MCF 10A (cell line): ENCODE data around the gene TP53BP2. TPM values are rescaled to one million over a fixed set of nuclear protein-coding genes. Genes with fewer than 3 reads are reported as not detected.
A peak's percentile ranks its signal among the peaks of the same experiment; 100 is the strongest.
"Not testable (repeated sequence)": the region's sequence is repeated elsewhere in the genome, so short reads cannot be mapped to it uniquely, and the experiment has no call there.

Experiments used
- Bru-seq: library from RNA; stranded (reverse); fragments of 400-500 nt; gene quantifications from one replicate; lab custom pipeline; 2021; lab: Mats Ljungman, UMichigan
- BruChase-seq, 2 experiments: library from RNA; stranded (reverse); fragments of 400-500 nt; gene quantifications; one replicate each; lab custom pipeline; 2021; lab: Mats Ljungman, UMichigan
- BruUV-seq: library from RNA; stranded (reverse); fragments of 400-500 nt; replicated peaks from 2 replicates; lab custom pipeline; 2021; lab: Mats Ljungman, UMichigan
- CTCF ChIA-PET: fragments of 300-600 bp; sonication (Branson Sonifier 250); formaldehyde crosslinking; extraction: SDS; loops from one replicate; lab custom pipeline; 2021; ENCODE audit warnings: antibody characterized with exemption, inconsistent platforms; lab: Yijun Ruan, JAX
- POLR2A ChIA-PET: fragments of 300-600, 350-650 bp; sonication (Branson Sonifier 250); formaldehyde crosslinking; extraction: SDS; loops from one replicate; lab custom pipeline; 2020; ENCODE audit warnings: antibody characterized with exemption, inconsistent platforms; lab: Yijun Ruan, JAX
- DNase-seq: peaks from one replicate; pipeline ENCODE4 v3.0.0-alpha.2; 2018; ENCODE audit not compliant: unreplicated experiment
- H3K27ac Mint-ChIP-seq: one replicate; pipeline ENCODE4 v1.8.0; 2022; ENCODE audit warnings: mild to moderate bottlenecking, low read depth, mixed read lengths; ENCODE audit not compliant: unreplicated experiment
- H3K27me3 Mint-ChIP-seq: one replicate; pipeline ENCODE4 v1.8.0; 2022; ENCODE audit warnings: mixed read lengths; ENCODE audit not compliant: insufficient read depth, unreplicated experiment
- H3K36me3 Mint-ChIP-seq: one replicate; pipeline ENCODE4 v1.8.0; 2022; ENCODE audit warnings: mild to moderate bottlenecking, moderate library complexity, mixed read lengths; ENCODE audit not compliant: insufficient read depth, unreplicated experiment
- H3K4me1 Mint-ChIP-seq: one replicate; pipeline ENCODE4 v1.8.0; 2022; ENCODE audit warnings: mixed read lengths; ENCODE audit not compliant: insufficient read depth, unreplicated experiment
- H3K4me3 Mint-ChIP-seq: one replicate; pipeline ENCODE4 v1.8.0; 2022; ENCODE audit warnings: mild to moderate bottlenecking, moderate library complexity, mixed read lengths; ENCODE audit not compliant: unreplicated experiment
- H3K9me3 Mint-ChIP-seq: one replicate; pipeline ENCODE4 v1.8.0; 2022; ENCODE audit warnings: mixed read lengths; ENCODE audit not compliant: unreplicated experiment
- intact Hi-C: fragments of 100-400 bp; cut with micrococcal nuclease; formaldehyde crosslinking; loops from 2 replicates; pipeline ENCODE4 v1.14.1; 2022
- long read RNA-seq: library from polyadenylated mRNA; stranded (forward); transcript quantifications from one replicate; pipeline ENCODE4 v2.0.0, GENCODE V29; 2022
- total RNA-seq: library from RNA; stranded (reverse); gene quantifications from 2 replicates; pipeline ENCODE4 v1.2.3, GENCODE V29; 2022
- TF ChIP-seq, protein P1 (sequence below): fragments of 200-600 bp; IDR thresholded peaks from one replicate; pipeline ENCODE4 v1.8.0; 2022; ENCODE audit warnings: antibody characterized with exemption, mild to moderate bottlenecking; ENCODE audit not compliant: unreplicated experiment

Gene TP53BP2
- total RNA-seq: 62.4 and 64.0 TPM in 2 replicates
- Bru-seq, nascent RNA: percentile 91 among the genes with signal in this experiment
- percentile 80 among the genes with signal in this experiment for BruChase-seq, experiment 1, labeled RNA remaining after a 6-hour chase
- BruChase-seq, experiment 2, labeled RNA remaining after a 2-hour chase: percentile 86 among the genes with signal in this experiment
- long read RNA-seq, full-length matches to known transcripts: 100 of 143 reads
- long read RNA-seq, partial matches to known transcripts: 15 of 143 reads
- long read RNA-seq, other reads (novel, unspliced or antisense): 28 of 143 reads

GRCh38 chr1:223845810-223846682 is at the start of gene TP53BP2:
TSS of gene TP53BP2 (minus strand) at chr1:223845947. CDS start at chr1:223845680, 267 bp downstream.
- H3K9me3 Mint-ChIP-seq: peaks cover 7% of the 10 kb centered on the region
- TF ChIP-seq, protein P1, sequence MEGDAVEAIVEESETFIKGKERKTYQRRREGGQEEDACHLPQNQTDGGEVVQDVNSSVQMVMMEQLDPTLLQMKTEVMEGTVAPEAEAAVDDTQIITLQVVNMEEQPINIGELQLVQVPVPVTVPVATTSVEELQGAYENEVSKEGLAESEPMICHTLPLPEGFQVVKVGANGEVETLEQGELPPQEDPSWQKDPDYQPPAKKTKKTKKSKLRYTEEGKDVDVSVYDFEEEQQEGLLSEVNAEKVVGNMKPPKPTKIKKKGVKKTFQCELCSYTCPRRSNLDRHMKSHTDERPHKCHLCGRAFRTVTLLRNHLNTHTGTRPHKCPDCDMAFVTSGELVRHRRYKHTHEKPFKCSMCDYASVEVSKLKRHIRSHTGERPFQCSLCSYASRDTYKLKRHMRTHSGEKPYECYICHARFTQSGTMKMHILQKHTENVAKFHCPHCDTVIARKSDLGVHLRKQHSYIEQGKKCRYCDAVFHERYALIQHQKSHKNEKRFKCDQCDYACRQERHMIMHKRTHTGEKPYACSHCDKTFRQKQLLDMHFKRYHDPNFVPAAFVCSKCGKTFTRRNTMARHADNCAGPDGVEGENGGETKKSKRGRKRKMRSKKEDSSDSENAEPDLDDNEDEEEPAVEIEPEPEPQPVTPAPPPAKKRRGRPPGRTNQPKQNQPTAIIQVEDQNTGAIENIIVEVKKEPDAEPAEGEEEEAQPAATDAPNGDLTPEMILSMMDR: peak; percentile 90
- peaks cover 6% of the 10 kb centered on the region for H3K36me3 Mint-ChIP-seq
- intact Hi-C loops: loop anchor here (1.0 to 2.0 kb wide), 5 partner anchors 35 to 139 kb away; partner anchors contain the start of gene CAPN2
- peak within 1 kb of the TSS; percentile 87 for H3K4me3 Mint-ChIP-seq
- CTCF ChIA-PET: interaction anchor here (0.6 to 5.3 kb wide), 28 partner anchors 8 to 1028 kb away, joined by 3 to 43 read pairs (median 4); partner anchors contain the start of gene CAPN2
- POLR2A ChIA-PET: interaction anchor here (0.6 to 8.2 kb wide), 53 partner anchors 10 to 1149 kb away, joined by 3 to 176 read pairs (median 4); partner anchors contain the start of genes AIDA, BROX, CAPN2 and CNIH4
- H3K27ac Mint-ChIP-seq: peak within 1 kb of the TSS; percentile 100
- peak; percentile 95 for DNase-seq
- H3K4me1 Mint-ChIP-seq: peaks cover 21% of the 10 kb centered on the region
- BruUV-seq: TSS peak; percentile 95
- no peaks in the 10 kb centered on the region for H3K27me3 Mint-ChIP-seq

GRCh38 chr1:223890494-223890893 is 44.7 kb upstream of the TP53BP2 start:
- H3K27me3 Mint-ChIP-seq, CTCF ChIA-PET, H3K36me3 Mint-ChIP-seq, DNase-seq, H3K9me3 Mint-ChIP-seq, POLR2A ChIA-PET, intact Hi-C loops, H3K27ac Mint-ChIP-seq, BruUV-seq, H3K4me3 Mint-ChIP-seq: not testable (repeated sequence)
- H3K4me1 Mint-ChIP-seq: peaks cover 25% of the 10 kb centered on the region

- intact Hi-C loops: loop anchor here (2.0 to 5.0 kb wide), 2 partner anchors 45 to 77 kb away; partner anchors contain the start of gene TP53BP2
- not testable (repeated sequence) for H3K4me3 Mint-ChIP-seq, H3K27ac Mint-ChIP-seq, DNase-seq, BruUV-seq, H3K36me3 Mint-ChIP-seq, H3K9me3 Mint-ChIP-seq, H3K27me3 Mint-ChIP-seq
- ChIA-PET POLR2A (interaction anchor here (5.4 kb wide), 1 partner anchor 42 kb away, joined by 101 read pairs; the partner anchor contains the start of gene TP53BP2), CTCF (interaction anchor here (3.6 kb wide), 1 partner anchor 44 kb away, joined by 14 read pairs; the partner anchor contains the start of gene TP53BP2)
- H3K4me1 Mint-ChIP-seq: peaks cover 25% of the 10 kb centered on the region
Measured at GRCh38 chr1:223889319-223889718, 43.6 kb upstream of the TP53BP2 start.

DNA sequence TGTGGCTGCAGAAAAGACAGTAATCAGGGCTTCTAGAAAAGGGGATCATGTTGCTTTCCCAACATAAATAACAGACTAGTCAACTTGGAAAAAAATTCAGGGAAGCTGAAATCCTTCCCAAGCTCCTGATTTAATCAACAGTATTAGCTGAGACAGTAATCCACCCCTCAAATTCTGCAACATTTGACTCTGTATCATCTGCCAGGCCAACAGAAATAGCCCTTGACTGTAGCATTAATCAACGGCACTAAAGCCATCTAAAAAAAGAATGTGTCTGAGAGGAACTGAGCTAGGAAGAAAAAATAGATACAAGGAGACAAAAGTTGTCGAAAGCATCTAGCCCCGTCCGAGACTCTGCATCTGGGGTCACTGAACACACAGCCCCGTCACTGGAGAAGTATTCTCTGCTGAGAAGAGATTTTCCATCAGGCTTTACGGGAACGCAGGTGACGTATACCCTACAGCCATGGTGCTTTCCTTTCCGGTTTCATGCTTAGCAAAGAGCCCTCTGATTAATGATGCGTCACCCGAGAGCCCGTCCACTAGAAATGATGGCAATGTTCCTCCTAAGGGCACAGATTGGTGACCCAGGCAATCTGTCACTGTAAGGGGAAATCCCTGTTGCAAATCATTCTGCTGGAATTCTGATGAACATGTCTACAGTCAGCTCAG is 42.1 kb upstream of the TP53BP2 start:
- intact Hi-C loops: loop anchor here (2.0 to 5.0 kb wide), 2 partner anchors 43 to 76 kb away; partner anchors contain the start of gene TP53BP2
- CTCF ChIA-PET: interaction anchor here (0.5 to 3.6 kb wide), 13 partner anchors 12 to 235 kb away, joined by 3 to 14 read pairs (median 3); partner anchors contain the start of gene TP53BP2
- peak overlapping the region; percentile 68 for H3K4me3 Mint-ChIP-seq
- TF ChIP-seq, protein P1: no peak
- POLR2A ChIA-PET: interaction anchor here (0.7 to 5.4 kb wide), 20 partner anchors 15 to 846 kb away, joined by 3 to 101 read pairs (median 4); partner anchors contain the start of gene TP53BP2
- H3K27ac Mint-ChIP-seq: peak overlapping the region; percentile 95
- H3K36me3 Mint-ChIP-seq: no peaks in the 10 kb centered on the region
- no peaks in the 10 kb centered on the region for H3K27me3 Mint-ChIP-seq
- no peaks in the 10 kb centered on the region for H3K9me3 Mint-ChIP-seq
- DNase-seq: peak; percentile 100
- H3K4me1 Mint-ChIP-seq: peaks cover 25% of the 10 kb centered on the region
- TSS peak; percentile 96 for BruUV-seq
